NT2/D1 (cell line): ENCODE results near the gene ZNF48.

Source experiments
- DNase-seq: peaks from one replicate; pipeline ENCODE4 v3.0.0-alpha.2; 2011; ENCODE audit warnings: low read depth, low spot score
- H3K27me3 ChIP-seq: 2 replicates; pipeline ENCODE4 v1.6.0; 2011; ENCODE audit warnings: mild to moderate bottlenecking; ENCODE audit not compliant: insufficient read length, insufficient read depth
- H3K36me3 ChIP-seq: 2 replicates; pipeline ENCODE4 v1.6.1; 2011; ENCODE audit warnings: mild to moderate bottlenecking, low read length, mixed read lengths; ENCODE audit not compliant: insufficient read depth, insufficient read length
- H3K4me1 ChIP-seq: 2 replicates; pipeline ENCODE4 v1.5.1; 2011; ENCODE audit not compliant: insufficient read depth, insufficient read length
- H3K4me3 ChIP-seq: 2 replicates; pipeline ENCODE4 v1.5.1; 2011; ENCODE audit warnings: low read depth; ENCODE audit not compliant: insufficient read length
- H3K9ac ChIP-seq: 2 replicates; pipeline ENCODE4 v1.6.0; 2011; ENCODE audit warnings: low read depth; ENCODE audit not compliant: insufficient read length
- H3K9me3 ChIP-seq: 2 replicates; pipeline ENCODE4 v1.5.1; 2011; ENCODE audit warnings: mild to moderate bottlenecking, low read length; ENCODE audit not compliant: insufficient read depth
- SUZ12 ChIP-seq: IDR thresholded peaks from 2 replicates; pipeline ENCODE4 v1.6.1; 2011; ENCODE audit not compliant: insufficient read length, insufficient read depth; ENCODE audit errors: extremely low read depth
- YY1 ChIP-seq: IDR thresholded peaks from 2 replicates; pipeline ENCODE4 v1.6.1; 2011; ENCODE audit not compliant: insufficient read length, insufficient read depth
- ZNF274 ChIP-seq: IDR thresholded peaks from 2 replicates; pipeline ENCODE4 v1.6.1; 2011; ENCODE audit warnings: mild to moderate bottlenecking, low read depth, low read length

The ZNF48 gene

GRCh38 chr16:30429678-30430427 is 34.6 kb downstream of the ZNF48 start, which contains the start of gene DCTPP1:
DCTPP1 (minus strand) TSS chr16:30430030; CDS start chr16:30429980, 50 bp downstream.
- Histone ChIP-seq H3K4me3 (peak within 1 kb of the TSS; percentile 98), H3K9me3 (no peaks in the 10 kb centered on the region), H3K9ac (peak within 1 kb of the TSS; percentile 92), H3K36me3 (peaks cover 21% of the 10 kb centered on the region), H3K4me1 (peaks cover 2% of the 10 kb centered on the region), H3K27me3 (no peaks in the 10 kb centered on the region)
- no peak for TF ChIP-seq ZNF274
- DNase-seq: peak; percentile 98

- Histone ChIP-seq H3K4me1 (peaks cover 2% of the 10 kb centered on the region), H3K9me3 (no peaks in the 10 kb centered on the region), H3K9ac (no peak overlapping the region), H3K36me3 (peaks cover 17% of the 10 kb centered on the region), H3K4me3 (peak overlapping the region; percentile 0), H3K27me3 (no peaks in the 10 kb centered on the region)
- TF ChIP-seq ZNF274: no peak
- no peak for DNase-seq
These were observed 35.3 kb downstream of the ZNF48 start for GRCh38 chr16:30430428-30430970.

- Histone ChIP-seq H3K9me3 (no peaks in the 10 kb centered on the region), H3K9ac (no peak overlapping the region), H3K4me1 (no peaks in the 10 kb centered on the region), H3K36me3 (no peaks in the 10 kb centered on the region), H3K4me3 (no peak overlapping the region), H3K27me3 (no peaks in the 10 kb centered on the region)
- DNase-seq: no peak
- no peak for TF ChIP-seq SUZ12
- TF ChIP-seq YY1: no peak
- no peak for TF ChIP-seq ZNF274
These were observed 39.6 kb downstream of the ZNF48 start for GRCh38 chr16:30434852-30435251.

GRCh38 chr16:30437511-30438046 is 42.4 kb downstream of the ZNF48 start:
- Histone ChIP-seq H3K27me3 (no peaks in the 10 kb centered on the region), H3K9me3 (no peaks in the 10 kb centered on the region), H3K4me3 (no peak overlapping the region), H3K4me1 (no peaks in the 10 kb centered on the region), H3K36me3 (no peaks in the 10 kb centered on the region), H3K9ac (no peak overlapping the region)
- TF ChIP-seq ZNF274 (no peak), SUZ12 (no peak), YY1 (no peak)
- DNase-seq: no peak

GRCh38 chr16:30438835-30439234 is 43.6 kb downstream of the ZNF48 start:
- Histone ChIP-seq H3K36me3 (peaks cover 9% of the 10 kb centered on the region), H3K9ac (no peak overlapping the region), H3K9me3 (no peaks in the 10 kb centered on the region; the same call in 1 of the 2 replicates), H3K27me3 (no peaks in the 10 kb centered on the region), H3K4me3 (no peak overlapping the region), H3K4me1 (no peaks in the 10 kb centered on the region)
- TF ChIP-seq YY1: no peak
- TF ChIP-seq SUZ12: no peak
- no peak for TF ChIP-seq ZNF274
- DNase-seq: no peak

- Histone ChIP-seq H3K9me3 (peaks cover 9% of the 10 kb centered on the region; the same call in 1 of the 2 replicates), H3K4me1 (peaks cover 5% of the 10 kb centered on the region), H3K27me3 (no peaks in the 10 kb centered on the region), H3K4me3 (no peak overlapping the region), H3K9ac (no peak overlapping the region), H3K36me3 (peaks cover 19% of the 10 kb centered on the region)
- TF ChIP-seq ZNF274: no peak
- no peak for DNase-seq
These were observed 44.6 kb downstream of the ZNF48 start for GRCh38 chr16:30439720-30440348.

GRCh38 chr16:30443631-30444030 is 48.4 kb downstream of the ZNF48 start:
- Histone ChIP-seq H3K27me3 (no peaks in the 10 kb centered on the region), H3K4me3 (no peak overlapping the region), H3K36me3 (peaks cover 21% of the 10 kb centered on the region), H3K9me3 (peaks cover 10% of the 10 kb centered on the region; the same call in 1 of the 2 replicates), H3K9ac (no peak overlapping the region), H3K4me1 (peaks cover 6% of the 10 kb centered on the region)
- TF ChIP-seq YY1 (no peak), SUZ12 (no peak), ZNF274 (no peak)
- no peak for DNase-seq
